HG03432 (cell line): ENCODE results near the gene HERC3.
A peak's percentile ranks its signal among the peaks of the same experiment; 100 is the strongest.

ENCODE experiments used
- ATAC-seq: cut with Tn5 transposase; IDR thresholded peaks from one replicate; pipeline ENCODE4 v1.9.1; 2021; ENCODE audit warnings: mild to moderate bottlenecking, moderate library complexity; ENCODE audit not compliant: unreplicated experiment

HERC3 gene

DNA sequence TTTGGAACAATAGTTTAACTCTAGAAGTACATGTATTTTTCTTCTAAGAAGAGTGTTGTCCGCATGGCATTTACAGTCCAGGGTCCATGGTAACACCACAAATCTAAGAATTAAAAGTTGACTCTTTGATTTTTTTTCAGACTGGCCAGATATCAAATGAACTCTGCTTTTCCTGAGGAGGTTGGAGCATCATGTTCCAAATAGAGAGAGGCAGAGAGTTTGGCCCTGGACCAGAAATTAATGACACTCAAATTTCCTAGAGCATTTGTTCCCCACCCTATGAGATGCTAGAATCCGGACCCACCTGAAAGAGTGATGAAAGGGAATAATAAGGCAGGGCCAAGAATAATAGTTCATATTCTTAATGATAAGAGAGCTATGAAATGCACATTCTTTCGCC lies 152.3 kb downstream of the HERC3 start:
- no peak for ATAC-seq

DNA sequence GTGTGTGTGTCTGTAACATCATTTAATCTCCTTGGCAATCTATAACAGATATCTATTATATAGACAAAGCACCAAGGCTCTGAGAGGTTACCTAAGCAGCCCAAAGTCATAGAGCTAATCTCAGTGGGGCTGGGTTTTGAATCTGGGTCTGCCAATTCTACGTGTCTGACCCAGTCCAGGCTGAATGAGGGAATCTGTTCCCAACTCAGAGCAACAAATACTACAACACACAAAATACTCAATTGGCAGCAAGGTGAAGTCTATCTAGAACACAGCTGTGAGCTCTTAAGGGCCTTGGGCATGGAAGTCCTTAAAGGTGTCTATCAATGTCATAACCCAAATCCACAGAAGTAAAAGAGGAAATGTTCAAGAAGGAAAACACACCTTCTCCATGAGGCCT lies 152.9 kb downstream of the HERC3 start:
- ATAC-seq: no peak

DNA sequence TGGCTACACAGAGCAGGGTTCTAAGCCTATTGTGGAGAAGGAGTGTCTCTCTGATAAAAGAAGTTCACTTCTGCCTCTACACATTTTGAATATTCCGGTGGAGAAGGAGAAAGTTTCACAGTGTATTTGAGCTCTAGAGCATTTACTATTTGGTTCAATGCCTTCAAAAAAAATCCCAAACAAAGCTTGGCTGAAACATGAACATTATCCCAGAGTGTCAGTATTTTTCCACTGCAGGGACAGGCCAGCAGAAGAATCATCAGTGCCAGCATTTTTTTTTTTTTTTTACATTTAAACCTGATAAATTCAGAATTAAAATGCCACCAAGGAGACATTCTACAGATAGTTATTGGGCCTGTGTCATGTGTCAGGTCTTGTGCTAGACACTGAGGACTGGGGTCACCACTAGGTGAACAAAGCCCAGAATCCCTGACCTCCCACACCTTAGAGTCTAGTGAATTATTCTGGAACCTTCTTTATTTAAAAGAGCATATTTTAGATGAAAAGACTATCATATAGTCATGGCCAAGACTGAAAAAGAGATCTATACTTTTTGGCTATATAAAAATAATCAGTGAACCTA lies 153.4 kb downstream of the HERC3 start:
- no peak for ATAC-seq

GRCh38 chr4:88746206-88746605 lies 153.9 kb downstream of the HERC3 start:
- no peak for ATAC-seq

GRCh38 chr4:88747351-88747750 lies 155.1 kb downstream of the HERC3 start:
- no peak for ATAC-seq

DNA sequence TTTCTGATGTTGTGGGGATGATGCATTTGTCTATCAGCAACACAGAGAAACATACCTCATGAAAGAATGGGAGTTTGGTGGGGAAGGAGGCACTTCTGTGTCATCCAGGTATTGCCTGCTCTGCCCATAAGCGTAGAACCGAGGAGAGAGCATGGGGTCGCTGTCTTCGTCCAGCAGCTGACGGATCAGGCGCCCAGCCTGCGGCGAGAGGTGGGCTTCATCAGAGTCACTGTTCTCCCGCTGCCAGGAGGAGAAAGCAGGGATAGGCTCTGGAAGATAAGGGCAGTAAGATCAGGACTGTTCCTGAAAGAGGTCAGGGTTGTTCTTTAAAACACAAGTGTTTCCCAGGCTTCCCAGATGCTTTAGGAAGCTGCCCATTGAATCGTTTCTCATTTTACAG lies 158.1 kb downstream of the HERC3 start:
- no peak for ATAC-seq

GRCh38 chr4:88751258-88752075 lies 159.2 kb downstream of the HERC3 start:
- ATAC-seq: no peak

DNA sequence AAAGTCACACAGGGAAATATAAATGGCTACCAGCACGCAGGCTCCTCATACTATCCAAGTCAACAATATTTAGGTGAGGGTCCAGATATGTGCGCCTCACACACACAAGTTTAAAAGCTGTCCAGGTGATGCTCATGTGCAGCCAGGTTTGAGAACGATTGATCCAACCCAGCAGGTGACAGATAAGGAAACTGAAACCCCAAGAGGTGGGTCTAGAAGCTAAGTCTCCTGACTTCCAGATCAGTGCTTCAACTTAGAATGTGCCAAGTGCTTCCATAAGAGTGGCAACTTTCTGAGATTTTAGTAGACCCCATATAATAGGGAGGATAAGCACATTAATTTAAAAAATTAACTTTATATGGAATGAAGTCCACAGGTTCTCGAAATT lies 159.8 kb downstream of the HERC3 start:
- peak; percentile 63 for ATAC-seq

- ATAC-seq: no peak
Observed at GRCh38 chr4:88752754-88753153, 160.5 kb downstream of the HERC3 start.

- peak; percentile 70 for ATAC-seq
Observed at GRCh38 chr4:88753658-88754571, 161.6 kb downstream of the HERC3 start.

GRCh38 chr4:88754796-88755195 lies 162.5 kb downstream of the HERC3 start:
- ATAC-seq: no peak

DNA sequence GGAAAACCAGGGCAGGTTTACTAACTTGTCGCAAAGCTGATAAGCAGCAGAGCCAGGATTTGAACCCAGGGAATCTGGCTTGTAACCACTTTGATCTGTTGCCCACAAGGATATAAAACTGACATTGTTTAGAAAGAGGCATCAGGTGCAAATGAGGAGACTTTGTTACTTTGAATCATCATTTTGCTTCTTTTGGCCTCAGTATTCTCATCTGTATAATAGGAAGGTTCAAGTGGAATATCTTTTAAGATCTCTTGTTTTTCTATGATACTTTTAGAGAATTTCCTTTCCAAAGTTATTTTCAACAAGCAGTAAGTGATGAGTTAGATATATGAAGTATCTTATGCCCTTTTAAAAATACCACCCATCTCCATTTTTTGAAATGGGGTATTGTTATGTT lies 163.2 kb downstream of the HERC3 start:
- ATAC-seq: no peak

DNA sequence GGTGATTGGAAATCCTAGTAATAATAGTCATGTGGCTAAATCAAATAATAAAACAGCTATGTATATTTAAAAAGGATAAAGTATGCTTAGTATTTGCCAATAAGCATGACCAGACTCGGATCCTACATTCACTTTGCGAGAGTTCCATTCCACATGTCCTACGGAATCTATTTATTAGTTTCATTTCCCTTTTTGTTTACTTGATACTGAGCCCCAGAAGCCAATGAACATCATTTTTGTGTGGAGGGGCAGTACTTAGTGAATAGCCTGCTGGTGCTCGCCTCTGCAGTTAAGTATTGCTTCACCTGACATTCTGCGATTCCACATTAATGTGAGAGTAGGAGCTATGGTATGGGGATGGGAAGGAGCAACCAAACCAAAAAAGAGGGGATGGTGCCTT lies 163.9 kb downstream of the HERC3 start:
- ATAC-seq: no peak

DNA sequence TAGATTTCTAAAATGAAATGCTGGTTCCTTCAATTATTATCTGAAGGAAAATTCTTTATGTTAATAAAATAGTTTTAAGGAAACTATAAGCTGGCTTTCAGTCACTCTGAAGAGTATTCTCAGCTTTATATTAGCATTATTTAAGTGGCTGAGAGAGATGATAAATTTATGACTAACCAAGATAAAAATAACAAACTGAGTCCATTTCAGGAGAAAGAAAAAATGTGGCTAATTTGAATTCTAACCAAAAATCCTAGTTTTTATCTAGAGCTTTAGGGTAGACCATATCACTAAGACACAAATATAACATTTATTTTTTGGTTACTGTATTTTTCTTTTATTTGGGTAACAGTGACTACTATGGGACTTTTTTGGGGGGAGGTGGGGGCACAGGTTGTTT lies 164.8 kb downstream of the HERC3 start:
- no peak for ATAC-seq

- ATAC-seq: no peak
Observed at GRCh38 chr4:88757776-88758175, 165.5 kb downstream of the HERC3 start.
